ENCODE data around the gene C1R. TPM values are rescaled to one million over a fixed set of nuclear protein-coding genes. Genes with fewer than 3 reads are reported as not detected.

C1R gene
- polyA plus RNA-seq (2012; ENCODE audit: insufficient read depth, insufficient read length): 1.5 TPM

DNA sequence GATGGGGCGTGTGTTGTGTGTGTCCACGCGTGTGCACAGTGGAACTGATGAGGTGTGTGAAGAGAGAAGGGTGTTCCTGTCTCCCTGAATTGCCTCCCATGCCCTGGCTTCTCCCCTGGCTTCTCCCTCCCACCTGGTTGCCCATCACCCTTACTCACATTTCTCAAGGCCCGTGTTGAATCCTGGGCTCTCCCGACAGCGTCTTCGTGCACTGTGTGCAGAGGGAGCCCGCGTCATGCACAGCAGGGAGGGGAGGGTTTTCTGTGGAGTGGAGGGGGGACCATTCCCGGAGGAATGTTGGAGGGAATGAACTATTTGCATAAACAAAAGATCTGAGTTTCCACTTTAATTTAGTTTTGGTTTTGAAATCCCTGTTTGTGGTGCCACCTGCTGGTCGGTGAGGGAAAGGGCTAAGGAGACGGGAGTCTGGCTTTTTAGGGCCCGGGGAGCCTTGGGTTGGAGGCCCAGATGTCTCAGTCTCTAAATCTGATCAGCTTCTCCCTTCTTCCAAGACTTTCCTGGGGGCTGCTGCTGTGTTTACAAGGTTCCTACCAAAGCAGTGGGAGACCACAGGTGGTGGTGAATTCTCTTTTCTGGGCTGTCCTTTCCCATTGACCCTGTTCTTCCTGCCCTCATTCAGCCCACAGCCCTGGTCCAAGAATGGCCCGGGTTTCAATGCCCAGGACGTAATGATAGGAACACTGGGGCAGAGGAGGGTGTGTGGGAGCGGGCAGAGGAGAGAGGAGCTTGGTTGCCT, at the start of gene C1R:
Gene C1R (minus strand): TSS at position 217 of the 757 bp plus-strand sequence. CDS start 57 bp downstream, at position 160.
- peak; percentile 48 for DNase-seq (ENCODE audit: low read depth, low spot score)
- H3K4me3 ChIP-seq (ENCODE audit: low read length): no peak within 1 kb of the TSS

DNA sequence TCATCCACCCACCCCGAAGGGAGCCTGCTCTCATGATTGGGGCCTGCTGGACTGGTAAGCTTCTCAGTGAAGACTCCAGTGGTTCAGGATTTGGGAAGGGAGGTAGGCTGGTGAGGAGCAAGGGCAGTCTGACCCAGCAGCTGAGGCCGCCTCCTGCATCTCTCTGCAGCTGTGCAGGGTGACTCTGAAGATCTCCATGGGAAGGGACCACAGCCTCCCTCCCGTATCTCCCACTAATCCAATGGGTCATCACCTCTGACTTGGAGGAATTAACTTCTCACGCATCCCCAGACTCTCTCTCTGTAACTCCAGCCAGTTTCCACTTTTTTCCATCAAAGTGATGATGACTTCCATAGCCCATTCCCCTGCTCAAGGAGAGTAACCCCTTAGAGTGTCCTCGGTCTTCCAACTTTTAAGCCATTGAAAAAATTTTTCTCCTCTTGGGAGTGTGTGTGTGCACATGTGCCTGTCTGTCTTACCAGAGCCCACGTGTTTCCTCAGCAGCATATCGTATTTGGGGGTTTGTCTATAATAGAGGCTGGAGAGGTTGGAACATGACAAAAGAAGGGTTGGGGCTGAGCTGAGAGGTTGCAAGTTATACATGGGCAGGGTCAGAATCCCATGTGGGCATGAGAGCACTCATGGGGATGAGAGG, 49.2 kb upstream of the C1R start:
- no peak for DNase-seq (ENCODE audit: low read depth, low spot score)
- H3K4me3 ChIP-seq (ENCODE audit: low read length): no peak overlapping the region

DNA sequence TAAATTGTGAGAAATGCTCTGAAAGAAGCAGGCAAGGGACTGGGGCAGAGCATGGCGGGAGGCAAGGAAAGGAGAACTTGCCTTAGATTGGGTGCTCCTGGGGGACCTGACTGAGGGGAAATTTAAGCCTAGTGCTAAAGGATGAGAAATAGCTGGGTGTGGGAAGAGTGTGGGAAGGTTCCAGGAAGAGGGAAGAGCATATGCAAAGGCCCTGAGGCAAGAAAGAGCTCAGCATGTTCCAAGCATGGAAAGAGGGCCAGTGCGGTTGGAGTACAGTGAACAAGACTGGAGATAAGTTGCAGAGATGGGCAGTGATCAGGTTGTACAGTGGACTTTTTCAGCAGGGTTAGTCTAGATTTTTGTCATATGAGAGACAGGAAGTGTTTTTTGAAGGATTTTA, 47.0 kb upstream of the C1R start:
- no peak for DNase-seq (ENCODE audit: low read depth, low spot score)
- no peak overlapping the region for H3K4me3 ChIP-seq (ENCODE audit: low read length)

DNA sequence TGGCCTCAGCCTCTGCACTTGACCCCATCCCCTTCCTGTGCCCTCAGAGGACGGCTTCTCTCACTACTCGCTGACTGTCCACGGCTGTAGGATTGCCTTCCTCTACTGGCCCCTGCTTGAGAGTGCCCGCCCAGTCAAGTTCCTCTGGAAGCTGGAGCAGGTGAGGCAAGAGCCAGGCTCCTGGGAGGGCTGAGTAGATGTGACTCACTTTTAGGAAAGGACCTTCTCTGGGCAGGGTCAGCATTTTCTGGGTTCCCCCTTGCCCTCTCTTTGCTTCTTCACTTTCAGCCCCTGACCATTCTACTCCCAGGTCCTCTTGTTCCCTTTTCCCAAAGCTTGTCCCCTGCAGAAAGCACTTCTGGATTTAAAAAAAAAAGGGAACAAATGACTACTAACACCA, 45.7 kb upstream of the C1R start:
- DNase-seq (ENCODE audit: low read depth, low spot score): no peak
- H3K4me3 ChIP-seq (ENCODE audit: low read length): no peak overlapping the region

DNA sequence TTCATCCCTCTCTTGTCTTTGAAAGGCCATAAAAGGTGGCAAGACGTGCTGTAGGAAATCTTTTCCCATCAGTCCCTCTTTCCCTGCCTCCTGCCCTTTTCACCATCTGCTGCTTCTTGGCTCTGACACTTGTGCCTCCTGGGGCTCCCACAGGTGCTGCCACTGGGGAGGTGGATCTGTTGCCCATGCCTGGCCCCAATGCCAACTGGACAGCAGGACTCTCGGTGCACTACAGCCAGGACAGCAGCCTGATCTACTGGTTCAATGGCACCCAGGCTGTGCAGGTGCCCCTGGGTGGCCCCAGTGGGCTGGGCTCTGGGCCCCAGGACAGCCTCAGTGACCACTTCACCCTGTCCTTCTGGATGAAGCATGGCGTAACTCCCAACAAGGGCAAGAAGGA, 44.4 kb upstream of the C1R start:
- H3K4me3 ChIP-seq (ENCODE audit: low read length): no peak overlapping the region
- DNase-seq (ENCODE audit: low read depth, low spot score): no peak

DNA sequence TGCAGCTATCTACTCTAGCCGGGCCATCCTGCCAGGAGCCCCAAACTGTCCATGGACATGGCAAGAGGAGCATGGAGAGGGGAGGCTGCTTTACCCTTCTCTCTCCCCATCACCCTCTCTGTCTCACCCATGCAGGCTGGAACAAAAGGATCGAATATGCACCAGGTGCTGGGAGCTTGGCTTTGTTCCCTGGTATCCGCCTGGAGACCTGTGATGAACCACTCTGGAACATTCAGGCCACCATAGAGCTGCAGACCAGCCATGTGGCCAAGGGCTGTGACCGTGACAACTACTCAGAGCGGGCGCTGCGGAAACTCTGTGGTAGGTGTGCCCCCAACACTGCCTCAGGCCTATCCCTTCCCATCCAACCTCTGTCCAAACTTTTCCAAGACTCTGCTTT, 43.8 kb upstream of the C1R start:
- no peak for DNase-seq (ENCODE audit: low read depth, low spot score)

DNA sequence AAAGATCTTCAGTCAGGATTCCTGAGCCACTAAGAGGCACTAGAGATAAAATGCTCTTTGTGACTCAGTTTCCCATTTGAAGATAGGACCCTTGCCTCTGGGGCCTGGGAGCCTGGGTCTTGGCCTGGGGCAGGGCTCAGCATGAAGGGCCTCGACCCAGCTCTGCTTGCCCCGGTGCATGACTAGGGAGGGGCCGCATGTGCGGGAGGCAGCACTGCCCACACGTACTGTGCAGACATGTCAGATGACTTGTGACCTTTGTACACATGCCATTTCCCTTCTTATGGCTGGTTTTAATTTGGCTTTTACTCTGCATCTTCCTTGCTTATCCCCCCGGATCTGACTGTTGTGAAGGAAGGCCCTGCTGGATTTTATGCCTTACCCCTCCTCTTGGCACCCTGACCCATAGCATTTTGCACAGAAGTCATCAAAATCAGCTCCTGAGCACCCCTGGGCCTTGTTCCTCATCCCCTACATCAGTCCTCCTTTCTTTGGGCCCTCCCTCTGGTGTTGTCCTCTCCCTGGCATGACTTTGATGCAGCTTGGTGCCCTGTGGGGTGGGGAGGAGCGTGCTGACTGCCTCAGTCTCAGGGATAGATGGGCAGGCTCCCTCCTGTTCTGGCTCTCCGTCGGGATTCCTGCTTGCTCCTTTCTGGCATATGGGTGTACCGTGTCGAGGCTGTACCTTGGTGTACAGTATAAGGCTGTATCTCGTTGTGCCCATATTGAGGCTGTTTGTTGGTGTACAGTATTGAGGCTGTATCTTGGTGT, 42.3 kb upstream of the C1R start:
- no peak for DNase-seq (ENCODE audit: low read depth, low spot score)
- H3K4me3 ChIP-seq (ENCODE audit: low read length): no peak overlapping the region

More for the DNA sequence above, 43.8 kb upstream of the C1R start:
- H3K4me3 ChIP-seq (ENCODE audit: low read length): no peak overlapping the region

DNA sequence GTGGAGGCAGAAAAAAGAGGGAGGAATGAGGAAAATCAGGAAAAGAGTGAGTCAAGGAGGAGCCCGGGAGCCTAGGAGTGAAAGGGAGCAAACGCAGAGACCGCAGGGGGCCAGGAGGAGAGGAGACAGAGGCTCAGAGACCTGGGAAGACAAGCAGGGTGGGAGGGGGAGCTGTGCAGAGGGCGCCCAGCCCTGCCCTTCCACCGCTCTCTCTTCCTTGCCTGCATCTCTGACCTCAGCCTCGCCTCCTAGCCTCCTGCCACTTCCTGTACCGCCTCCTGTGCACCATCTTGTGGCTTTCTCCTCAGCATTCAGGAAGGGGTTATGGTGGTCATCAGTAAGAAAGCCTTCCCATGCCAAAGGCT, 39.2 kb upstream of the C1R start:
- peak; percentile 55 for DNase-seq (ENCODE audit: low read depth, low spot score)
- H3K4me3 ChIP-seq (ENCODE audit: low read length): peak overlapping the region; percentile 88

DNA sequence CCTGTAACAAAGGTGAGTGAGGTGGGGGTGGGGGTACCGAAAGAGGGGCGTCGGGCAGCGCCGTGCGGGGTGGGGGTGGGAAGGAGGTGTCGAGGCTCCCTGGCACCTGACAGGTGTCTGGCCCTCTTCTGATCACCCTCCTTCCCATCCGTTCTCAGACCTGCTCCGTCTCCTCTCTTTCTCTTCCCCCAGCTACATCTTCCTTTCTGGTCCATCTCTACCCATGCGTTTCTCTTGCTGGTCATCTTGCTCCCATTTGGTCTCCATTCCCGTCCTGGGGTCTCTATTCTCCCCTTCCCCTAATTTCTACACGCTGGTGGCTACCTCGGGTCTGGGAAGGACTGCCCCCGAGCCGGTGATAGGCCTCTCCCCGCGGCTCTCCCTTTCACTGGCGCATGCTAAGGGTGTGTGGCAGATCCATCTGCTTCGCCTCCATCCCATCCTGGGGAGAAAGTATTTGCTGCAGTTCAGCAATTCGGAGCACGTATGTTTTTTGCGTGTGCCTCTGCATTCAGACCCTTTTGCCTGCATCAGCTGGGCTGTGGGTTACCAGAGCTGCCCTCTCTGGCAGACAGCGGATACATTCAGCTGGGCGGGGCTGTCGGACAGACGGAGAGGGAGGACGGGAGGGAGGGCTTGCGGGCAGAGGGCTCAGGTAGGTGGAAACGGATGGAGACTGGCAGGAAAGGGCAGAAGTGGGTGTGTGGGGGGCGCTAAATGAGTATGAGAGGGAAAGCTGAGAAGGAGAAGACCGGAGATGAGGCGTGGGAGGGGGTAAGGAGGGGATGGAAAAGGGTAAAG, 38.7 kb upstream of the C1R start:
- H3K4me3 ChIP-seq (ENCODE audit: low read length): peak overlapping the region; percentile 88
- DNase-seq (ENCODE audit: low read depth, low spot score): no peak

DNA sequence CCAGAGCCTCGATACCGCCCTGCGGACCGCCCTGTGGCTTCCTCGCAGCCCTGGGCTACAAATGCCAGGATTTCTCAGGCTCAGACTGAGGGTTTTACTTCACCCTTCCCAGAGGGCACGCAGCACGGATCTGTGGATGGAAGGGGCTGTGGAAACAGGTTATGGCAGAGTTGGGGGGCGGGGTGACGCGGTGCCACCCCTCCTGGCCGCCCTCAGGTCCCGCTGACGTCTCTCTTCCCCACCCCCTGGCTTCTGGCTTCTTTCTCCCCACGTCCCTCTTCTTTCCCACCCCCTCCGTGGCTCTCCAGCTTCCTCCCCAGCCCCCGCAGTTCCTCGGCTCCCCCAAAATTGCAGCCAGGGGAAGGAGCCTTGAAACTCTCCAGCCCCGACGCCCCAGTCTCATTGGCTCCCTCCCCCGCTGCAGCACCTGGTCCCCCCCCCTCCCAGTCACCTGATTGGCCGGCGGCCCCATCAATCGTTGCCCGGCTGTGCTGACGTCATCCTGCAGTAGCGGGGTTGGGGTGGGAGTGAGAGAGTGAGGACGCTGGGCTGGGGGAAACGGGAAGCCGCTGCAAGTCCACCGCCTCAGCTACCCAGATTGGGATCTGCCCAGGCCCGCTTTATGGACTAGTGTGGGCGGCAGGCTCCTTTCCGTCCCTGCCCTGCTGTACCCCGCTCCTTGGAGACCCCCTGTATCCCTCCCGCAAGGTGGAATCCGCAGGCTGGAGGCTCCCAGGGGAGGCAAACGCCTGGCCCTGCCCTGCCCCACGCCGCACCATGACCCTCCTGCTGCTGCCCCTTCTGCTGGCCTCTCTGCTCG, 37.8 kb upstream of the C1R start, which contains the start of gene CLSTN3:
Gene CLSTN3 (plus strand): TSS at position 500 of the 820 bp plus-strand sequence. CDS start 278 bp downstream, at position 778.
- peak within 1 kb of the TSS; percentile 88 for H3K4me3 ChIP-seq (ENCODE audit: low read length)
- DNase-seq (ENCODE audit: low read depth, low spot score): peak; percentile 76

DNA sequence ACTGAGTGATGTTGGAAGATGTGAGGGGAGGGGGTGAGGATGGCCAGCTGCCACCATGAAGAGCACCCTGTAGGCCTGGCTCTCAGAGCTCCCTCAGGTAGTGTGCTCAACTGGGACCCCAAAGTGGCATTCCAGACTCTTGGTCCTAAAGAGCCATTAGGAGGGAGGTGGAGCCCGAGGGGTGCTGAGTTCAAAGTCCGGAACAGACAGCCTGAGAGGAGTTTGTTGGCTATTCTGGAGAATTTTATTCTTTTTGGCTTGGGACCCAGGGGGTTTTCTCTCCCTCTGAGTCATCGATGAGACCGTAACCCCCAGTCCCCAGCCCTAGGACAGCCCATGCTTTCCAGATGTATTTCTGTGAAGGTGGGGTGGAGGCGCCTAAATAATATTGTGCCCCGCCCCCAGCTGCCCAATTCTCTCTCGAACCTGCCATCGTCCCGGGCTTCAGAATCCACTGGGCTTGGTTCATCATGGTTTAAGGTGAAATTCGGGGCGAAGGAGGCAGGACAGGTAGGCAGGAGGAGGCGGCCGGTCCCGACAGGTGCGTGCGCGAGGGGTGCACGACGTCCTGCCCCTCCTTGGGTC, 37.1 kb upstream of the C1R start:
- H3K4me3 ChIP-seq (ENCODE audit: low read length): peak overlapping the region; percentile 88
- DNase-seq (ENCODE audit: low read depth, low spot score): no peak

DNA sequence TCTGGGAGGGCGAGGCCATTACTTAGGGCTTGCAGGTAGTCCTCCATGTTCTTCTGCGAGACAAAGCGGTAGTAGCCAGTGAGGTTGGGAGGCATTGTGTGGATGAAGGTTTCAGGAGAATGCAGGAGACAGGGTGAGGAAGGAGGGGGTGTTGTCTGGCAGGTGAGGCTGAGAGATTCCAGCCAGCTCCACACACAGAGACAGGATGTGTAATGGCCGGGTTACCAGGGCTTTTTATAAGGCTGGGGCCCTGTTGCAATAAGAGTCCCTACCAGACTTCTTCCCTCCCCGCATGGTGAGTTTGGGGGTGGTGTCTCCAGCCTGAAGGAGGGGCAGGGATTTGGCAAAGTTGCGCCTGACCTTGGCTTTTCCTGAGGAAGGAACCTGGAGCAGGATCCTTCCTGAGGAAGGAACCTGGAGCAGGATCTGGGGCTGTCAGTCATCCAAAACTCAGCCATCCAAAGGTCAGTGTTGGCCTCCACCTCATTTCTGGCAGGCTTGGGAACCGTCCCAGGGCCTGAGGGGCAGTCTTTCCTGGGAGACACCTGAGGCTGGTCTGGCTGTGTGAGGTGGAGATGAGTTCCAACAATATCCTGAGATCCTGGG, 36.5 kb upstream of the C1R start, which contains the start of gene RBP5:
Gene RBP5 (minus strand): TSS at position 209 of the 606 bp plus-strand sequence. CDS start 114 bp downstream, at position 95.
- peak within 1 kb of the TSS; percentile 88 for H3K4me3 ChIP-seq (ENCODE audit: low read length)
- DNase-seq (ENCODE audit: low read depth, low spot score): no peak

DNA sequence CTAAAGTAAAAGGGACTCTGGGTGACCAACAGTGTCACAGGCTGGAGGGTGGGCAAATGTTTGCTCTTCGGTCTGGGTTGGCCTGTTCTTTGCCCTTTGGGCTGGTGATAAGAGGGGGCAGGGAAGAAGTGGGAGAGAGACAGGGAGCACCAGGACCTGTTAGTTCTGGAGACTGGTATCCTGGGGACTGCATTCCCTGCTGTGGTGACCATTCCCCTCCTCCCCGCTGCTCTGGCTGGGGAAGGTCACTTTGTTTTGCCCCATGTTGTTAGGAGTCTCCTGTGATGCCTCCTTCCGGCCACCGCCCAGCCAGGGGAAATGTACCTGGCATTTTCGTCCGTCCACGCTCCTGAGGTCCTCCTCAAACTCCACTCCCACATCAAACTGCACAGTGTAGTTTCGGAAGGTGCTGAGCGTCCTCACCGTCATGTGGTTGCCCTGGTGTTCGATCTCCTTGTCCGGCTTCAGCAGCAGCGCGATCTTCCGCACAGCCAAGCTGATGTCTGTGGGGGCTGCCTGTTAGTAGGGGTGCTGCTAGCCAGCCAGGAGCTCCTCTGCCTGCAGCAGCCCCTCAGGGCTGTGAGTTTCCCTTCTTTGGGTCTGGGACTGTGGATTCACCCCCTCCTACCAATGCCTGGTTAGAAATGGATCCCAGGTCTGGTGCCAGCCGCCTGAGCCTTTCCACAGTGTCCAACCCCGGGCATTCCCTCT, 35.8 kb upstream of the C1R start:
- no peak for DNase-seq (ENCODE audit: low read depth, low spot score)
- no peak overlapping the region for H3K4me3 ChIP-seq (ENCODE audit: low read length)

DNA sequence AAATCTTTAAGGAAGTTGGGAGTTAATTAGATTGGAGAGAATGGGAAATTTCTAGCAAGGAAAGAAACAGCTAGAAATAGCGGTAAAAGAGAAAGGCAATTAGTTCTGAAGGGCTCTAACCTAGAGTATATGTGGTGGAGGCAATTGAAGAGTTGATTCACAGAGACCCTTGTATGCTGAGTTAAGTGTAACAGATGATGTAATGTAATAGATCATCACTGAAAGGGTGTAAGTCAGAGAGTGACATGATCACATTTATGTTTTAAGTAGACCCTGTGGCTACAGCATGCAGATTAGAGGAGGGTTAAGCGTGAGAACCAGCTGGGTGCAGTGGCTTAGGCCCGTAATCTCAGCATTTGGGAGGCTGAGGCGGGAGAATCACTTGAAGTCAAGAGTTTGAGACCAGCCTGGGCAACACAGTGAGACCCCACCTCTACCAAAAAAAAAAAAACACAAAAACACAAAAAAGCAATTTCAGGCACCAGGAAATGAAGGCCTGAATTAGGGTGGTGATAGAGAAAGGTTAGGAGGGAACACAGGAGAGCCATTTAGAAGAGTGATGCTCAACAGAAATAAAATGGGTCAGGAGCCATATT, 33.5 kb upstream of the C1R start:
- no peak for DNase-seq (ENCODE audit: low read depth, low spot score)
- no peak overlapping the region for H3K4me3 ChIP-seq (ENCODE audit: low read length)

DNA sequence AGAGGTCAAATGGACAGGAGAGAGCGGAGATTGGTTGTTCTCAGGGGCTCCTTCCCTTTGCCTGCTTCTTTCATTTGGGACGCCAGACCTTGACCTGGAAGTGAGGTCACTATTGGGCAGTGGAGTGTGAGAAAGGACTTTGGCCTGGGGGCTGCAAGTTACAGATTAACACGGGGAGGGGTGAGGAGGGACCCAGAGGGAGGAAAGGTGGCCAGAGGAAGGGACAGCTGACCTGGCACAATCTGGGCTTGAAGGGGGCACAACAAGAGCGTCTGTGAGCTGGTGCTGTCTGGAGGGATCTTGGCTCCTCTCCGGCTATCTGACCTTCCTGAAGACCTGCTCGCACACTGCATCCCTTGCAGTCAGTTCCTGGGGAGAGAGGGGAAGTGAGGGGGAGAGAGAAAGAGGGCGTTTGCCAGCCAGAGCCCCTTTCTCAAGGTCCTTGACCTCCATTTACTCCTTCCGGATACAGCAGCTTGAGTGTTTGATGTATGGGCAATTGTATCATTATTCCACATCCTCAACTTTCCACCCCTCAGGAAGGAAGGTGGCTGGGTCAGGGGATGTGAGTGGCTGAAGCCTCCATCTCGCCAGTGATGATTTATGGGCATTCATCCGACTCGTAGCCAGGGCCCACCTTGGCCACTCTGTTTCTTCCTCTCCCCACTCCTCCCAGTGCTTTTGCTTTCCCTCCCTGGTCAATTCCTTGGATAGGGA, 31.7 kb upstream of the C1R start:
- H3K4me3 ChIP-seq (ENCODE audit: low read length): no peak overlapping the region
- no peak for DNase-seq (ENCODE audit: low read depth, low spot score)

Measured in Jurkat, Clone E6-1 (cell line).